GM21723 (cell line): ENCODE data around the gene KIF25.

Experiments used
- ATAC-seq: cut with Tn5 transposase; IDR thresholded peaks from one replicate; pipeline ENCODE4 v1.9.1; 2021; ENCODE audit warnings: mild to moderate bottlenecking, moderate library complexity; ENCODE audit not compliant: unreplicated experiment

Gene KIF25

GRCh38 chr6:167997642-167998041 is at the start of gene KIF25:
Gene KIF25 (plus strand): TSS chr6:167997671. CDS start chr6:168029586, 31,915 bp downstream.
- ATAC-seq, result no peak

- ATAC-seq, result no peak
Observed at GRCh38 chr6:167947716-167948115, 49.8 kb upstream of the KIF25 start.

GRCh38 chr6:167948716-167949115 is 48.8 kb upstream of the KIF25 start:
- ATAC-seq, result no peak

GRCh38 chr6:167949121-167949684 is 48.3 kb upstream of the KIF25 start:
- no peak for ATAC-seq

- ATAC-seq, result no peak
Observed at GRCh38 chr6:167951781-167952511, 45.5 kb upstream of the KIF25 start.

GRCh38 chr6:167952512-167952859 is 45.0 kb upstream of the KIF25 start:
- no peak for ATAC-seq

- ATAC-seq, result no peak
Observed at GRCh38 chr6:167953551-167953950, 43.9 kb upstream of the KIF25 start.

GRCh38 chr6:167954151-167954550 is 43.3 kb upstream of the KIF25 start:
- no peak for ATAC-seq

- no peak for ATAC-seq
Observed at GRCh38 chr6:167956491-167956890, 41.0 kb upstream of the KIF25 start.

- ATAC-seq, result no peak
Observed at GRCh38 chr6:167956983-167957492, 40.4 kb upstream of the KIF25 start.

GRCh38 chr6:167957626-167958025 is 39.8 kb upstream of the KIF25 start:
- ATAC-seq, result no peak

GRCh38 chr6:167960579-167960978 is 36.9 kb upstream of the KIF25 start:
- ATAC-seq, result no peak

- no peak for ATAC-seq
Observed at GRCh38 chr6:167962711-167963110, 34.8 kb upstream of the KIF25 start.

- ATAC-seq, result no peak
Observed at GRCh38 chr6:167963589-167964057, 33.8 kb upstream of the KIF25 start.

GRCh38 chr6:167965592-167966539 is 31.6 kb upstream of the KIF25 start:
- no peak for ATAC-seq

- no peak for ATAC-seq
Observed at GRCh38 chr6:167966540-167966905, 30.9 kb upstream of the KIF25 start.

GRCh38 chr6:167968091-167968490 is 29.4 kb upstream of the KIF25 start:
- no peak for ATAC-seq

GRCh38 chr6:167970230-167970629 is 27.2 kb upstream of the KIF25 start:
- ATAC-seq, result no peak

GRCh38 chr6:167972193-167972592 is 25.3 kb upstream of the KIF25 start:
- no peak for ATAC-seq

- ATAC-seq, result no peak
Observed at GRCh38 chr6:167973148-167973885, 24.2 kb upstream of the KIF25 start.
